ENCODE results near the gene DCAF5.

DCAF5 gene

GRCh38 chr14:69050240-69051184 lies 102.4 kb downstream of the DCAF5 start:
- in situ Hi-C loops (cut with HindIII; ENCODE audit: low pct_unique_long_range_greater_than_20kb, low sequenced_read_pairs): no loop called here
- no peak for DNase-seq (ENCODE audit: low read depth in 1 of 2, low spot score in 1 of 2)
- no peak for TF ChIP-seq JUND (IDR thresholded peaks at IDR 0.05; ENCODE audit: low read depth)

DNA sequence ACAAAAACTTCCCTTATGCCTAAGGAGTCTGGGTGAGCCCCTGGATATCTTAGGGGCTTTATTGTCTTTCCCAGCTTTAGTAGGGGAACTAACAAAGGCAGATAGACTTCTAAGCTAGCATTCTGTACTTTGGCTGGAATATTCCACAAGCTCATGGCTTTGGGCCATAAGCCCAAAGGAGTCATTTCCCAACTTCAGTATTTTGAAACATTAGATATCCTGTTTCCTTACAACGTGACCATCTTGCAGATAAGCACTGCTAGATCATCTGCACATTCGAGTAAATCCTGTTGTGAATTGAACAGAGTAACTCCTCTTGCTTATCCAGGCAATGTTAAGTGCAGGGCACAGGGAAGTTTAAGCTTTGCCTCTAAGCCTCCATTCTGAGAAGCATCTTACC lies 103.2 kb downstream of the DCAF5 start:
- TF ChIP-seq JUND (IDR thresholded peaks at IDR 0.05; ENCODE audit: low read depth): no peak
- DNase-seq (ENCODE audit: low read depth in 1 of 2, low spot score in 1 of 2): no peak
- in situ Hi-C loops (cut with HindIII; ENCODE audit: low pct_unique_long_range_greater_than_20kb, low sequenced_read_pairs): no loop called here

DNA sequence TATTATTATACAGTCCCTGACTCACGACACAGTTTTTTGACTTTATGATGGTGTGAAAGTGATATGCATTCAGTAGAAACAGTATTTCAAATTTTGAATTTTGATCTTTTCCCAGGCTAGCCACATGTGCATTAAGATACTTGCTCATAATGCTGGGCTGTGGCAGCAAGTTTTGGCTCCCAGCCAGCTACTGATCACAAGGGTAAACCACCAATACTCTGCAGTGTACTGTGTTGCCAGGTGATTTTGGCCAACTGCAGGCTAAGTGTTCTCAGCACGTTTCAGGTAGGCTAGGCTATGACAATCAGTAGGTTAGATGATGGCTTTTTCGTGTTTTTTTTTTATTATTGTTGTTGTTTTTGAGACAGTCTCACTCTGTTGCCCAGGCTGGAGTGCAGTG lies 104.5 kb downstream of the DCAF5 start:
- in situ Hi-C loops (cut with HindIII; ENCODE audit: low pct_unique_long_range_greater_than_20kb, low sequenced_read_pairs): no loop called here
- TF ChIP-seq JUND (IDR thresholded peaks at IDR 0.05; ENCODE audit: low read depth): no peak
- peak in 1 of 2 experiments; percentile 61 for DNase-seq (ENCODE audit: low read depth in 1 of 2, low spot score in 1 of 2)

- in situ Hi-C loops (cut with HindIII; ENCODE audit: low pct_unique_long_range_greater_than_20kb, low sequenced_read_pairs): no loop called here
- DNase-seq (ENCODE audit: low read depth in 1 of 2, low spot score in 1 of 2): no peak
- no peak for TF ChIP-seq JUND (IDR thresholded peaks at IDR 0.05; ENCODE audit: low read depth)
These were observed 105.7 kb downstream of the DCAF5 start for GRCh38 chr14:69047255-69047654.

DNA sequence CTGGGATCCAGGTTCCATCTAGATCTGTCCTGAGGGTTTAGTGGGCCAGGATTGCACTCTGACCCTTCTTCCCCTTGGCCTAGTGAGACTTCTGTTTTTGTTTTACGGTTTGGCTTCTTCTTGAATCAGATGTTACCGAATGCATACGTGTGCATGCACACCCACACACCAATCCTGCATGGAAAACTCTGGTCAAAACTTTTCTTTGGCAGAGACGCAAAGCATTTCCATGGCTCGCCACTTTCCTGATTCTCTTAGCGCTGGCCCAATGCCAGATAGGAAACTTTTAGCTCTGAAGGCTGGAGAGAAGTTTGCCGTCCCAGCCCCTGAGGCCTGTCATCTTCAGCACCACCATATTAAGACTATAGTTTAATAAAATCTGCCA lies 106.5 kb downstream of the DCAF5 start:
- no peak for TF ChIP-seq JUND (IDR thresholded peaks at IDR 0.05; ENCODE audit: low read depth)
- no peak for DNase-seq (ENCODE audit: low read depth in 1 of 2, low spot score in 1 of 2)
- in situ Hi-C loops (cut with HindIII; ENCODE audit: low pct_unique_long_range_greater_than_20kb, low sequenced_read_pairs): no loop called here

DNA sequence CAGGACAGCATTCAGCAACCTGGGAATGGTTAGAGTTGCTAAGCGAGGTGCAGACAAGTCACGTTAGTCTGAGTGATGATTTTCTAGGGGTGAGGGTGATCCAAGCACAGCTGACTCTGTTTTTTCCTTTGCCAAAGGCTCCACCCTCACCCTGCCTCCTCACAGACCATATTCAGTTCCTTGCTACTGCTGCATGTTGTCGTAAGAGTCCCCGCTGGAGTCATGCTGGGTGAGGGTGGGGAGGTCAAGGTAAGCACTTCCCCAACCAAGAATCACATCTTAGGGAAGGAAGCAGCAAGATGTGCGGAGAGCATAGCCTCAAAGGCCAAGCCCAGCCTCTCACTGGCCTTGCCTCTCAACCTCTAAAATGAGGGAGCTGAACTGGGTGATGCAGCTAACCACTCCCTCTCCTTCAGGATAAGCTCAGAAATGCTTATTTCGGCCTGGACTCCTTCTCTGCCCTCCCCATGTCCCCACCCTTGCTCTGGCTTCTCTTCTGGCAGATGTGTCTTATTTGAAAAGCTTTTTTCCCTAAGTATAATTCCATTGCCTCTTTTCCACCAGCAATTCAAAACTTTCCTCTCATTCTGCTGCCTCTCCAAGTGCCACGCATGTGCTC lies 107.0 kb downstream of the DCAF5 start:
- TF ChIP-seq JUND (IDR thresholded peaks at IDR 0.05; ENCODE audit: low read depth): no peak
- in situ Hi-C loops (cut with HindIII; ENCODE audit: low pct_unique_long_range_greater_than_20kb, low sequenced_read_pairs): no loop called here
- no peak for DNase-seq (ENCODE audit: low read depth in 1 of 2, low spot score in 1 of 2)

GRCh38 chr14:69044965-69045555 lies 107.9 kb downstream of the DCAF5 start:
- DNase-seq (ENCODE audit: low read depth in 1 of 2, low spot score in 1 of 2): no peak
- TF ChIP-seq JUND (IDR thresholded peaks at IDR 0.05; ENCODE audit: low read depth): no peak
- in situ Hi-C loops (cut with HindIII; ENCODE audit: low pct_unique_long_range_greater_than_20kb, low sequenced_read_pairs): no loop called here

- DNase-seq (ENCODE audit: low read depth in 1 of 2, low spot score in 1 of 2): peak in 1 of 2 experiments; percentile 34
- in situ Hi-C loops (cut with HindIII; ENCODE audit: low pct_unique_long_range_greater_than_20kb, low sequenced_read_pairs): no loop called here
- no peak for TF ChIP-seq JUND (IDR thresholded peaks at IDR 0.05; ENCODE audit: low read depth)
These were observed 108.6 kb downstream of the DCAF5 start for GRCh38 chr14:69044296-69044695.

DNA sequence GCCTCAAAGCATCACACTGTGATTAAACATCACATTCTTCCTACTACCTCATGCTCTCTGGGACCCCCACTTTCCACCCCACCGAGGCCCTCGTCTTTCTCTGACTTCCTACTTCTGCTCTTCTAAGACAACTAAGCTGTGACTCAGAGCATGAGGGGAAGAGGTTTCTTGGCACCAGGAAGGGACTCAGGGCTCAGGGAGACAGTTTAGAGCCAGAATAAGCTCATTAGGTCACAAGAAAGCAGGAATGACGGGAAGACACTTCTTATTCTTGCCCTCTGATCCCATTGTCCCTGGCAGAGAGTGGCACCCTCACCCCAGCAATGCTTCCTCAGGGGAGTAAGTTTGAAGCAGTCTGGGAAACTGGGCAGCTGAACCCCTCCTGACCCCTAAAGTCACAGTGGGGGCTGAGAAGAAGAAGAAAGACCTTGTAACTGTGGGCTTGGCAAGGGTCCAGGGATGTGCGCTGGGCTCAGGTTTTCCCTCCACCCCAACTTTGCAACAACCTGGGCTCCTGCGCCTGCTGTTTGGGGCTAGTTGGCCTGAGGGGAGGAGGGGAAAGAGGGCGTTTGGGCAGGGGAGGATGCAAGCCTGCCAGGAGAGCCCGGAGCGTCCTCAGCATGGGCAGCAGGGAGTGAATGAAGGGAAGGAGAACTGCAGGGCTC lies 109.2 kb downstream of the DCAF5 start:
- DNase-seq (ENCODE audit: low read depth in 1 of 2, low spot score in 1 of 2): no peak
- no peak for TF ChIP-seq JUND (IDR thresholded peaks at IDR 0.05; ENCODE audit: low read depth)
- in situ Hi-C loops (cut with HindIII; ENCODE audit: low pct_unique_long_range_greater_than_20kb, low sequenced_read_pairs): no loop called here

DNA sequence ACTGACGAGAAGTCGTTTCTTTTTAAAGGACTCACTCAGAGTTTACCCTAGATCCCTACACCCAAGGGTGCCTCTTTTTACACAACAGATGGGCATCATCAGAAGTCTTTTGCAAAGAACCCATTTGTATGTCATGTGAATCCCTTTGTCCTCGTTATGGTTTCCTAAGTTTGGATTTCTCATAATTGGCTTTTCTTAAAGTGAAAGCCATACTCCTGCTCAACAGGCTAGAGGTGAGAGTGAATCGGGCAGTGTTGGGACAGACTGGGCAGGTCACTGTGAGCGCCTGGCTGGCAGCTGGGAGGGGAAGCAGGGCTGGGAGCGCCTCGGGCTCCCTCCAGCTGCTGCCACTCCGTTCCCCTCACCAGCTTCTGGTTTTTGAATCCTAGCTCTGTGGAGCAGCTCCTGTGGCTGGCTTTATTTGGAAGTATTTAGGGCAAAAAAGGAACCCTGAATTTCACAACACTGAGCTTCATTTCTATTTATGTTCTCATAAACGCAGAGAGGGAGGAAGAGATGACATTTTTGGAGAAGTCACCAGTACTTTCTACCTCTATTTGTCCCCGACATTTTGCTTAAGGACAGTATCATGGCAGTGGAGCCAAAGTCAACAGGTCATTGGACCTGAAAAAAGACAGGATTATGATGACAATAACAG lies 110.0 kb downstream of the DCAF5 start:
- in situ Hi-C loops (cut with HindIII; ENCODE audit: low pct_unique_long_range_greater_than_20kb, low sequenced_read_pairs): no loop called here
- DNase-seq (ENCODE audit: low read depth in 1 of 2, low spot score in 1 of 2): peak; percentile 44 to 62
- no peak for TF ChIP-seq JUND (IDR thresholded peaks at IDR 0.05; ENCODE audit: low read depth)

GRCh38 chr14:69042299-69042698 lies 110.6 kb downstream of the DCAF5 start:
- no peak for DNase-seq (ENCODE audit: low read depth in 1 of 2, low spot score in 1 of 2)
- in situ Hi-C loops (cut with HindIII; ENCODE audit: low pct_unique_long_range_greater_than_20kb, low sequenced_read_pairs): no loop called here
- no peak for TF ChIP-seq JUND (IDR thresholded peaks at IDR 0.05; ENCODE audit: low read depth)

- no peak for DNase-seq (ENCODE audit: low read depth in 1 of 2, low spot score in 1 of 2)
- in situ Hi-C loops (cut with HindIII; ENCODE audit: low pct_unique_long_range_greater_than_20kb, low sequenced_read_pairs): no loop called here
- no peak for TF ChIP-seq JUND (IDR thresholded peaks at IDR 0.05; ENCODE audit: low read depth)
These were observed 111.1 kb downstream of the DCAF5 start for GRCh38 chr14:69041783-69042182.
